Mammary epithelial cell (primary cell): Measurements from ENCODE around the gene C22orf15.

Experiments used
- CTCF ChIP-seq, 2 donors: IDR thresholded peaks in 1 of 2; conservative IDR thresholded peaks in 1 of 2; 2 replicates each; pipeline ENCODE4 v1.5.1; 2011 to 2012; ENCODE audit warnings: inconsistent platforms in 2 of 2, low read length in 2 of 2, mild to moderate bottlenecking in 2 of 2, control low read depth in 1 of 2, low read depth in 1 of 2; ENCODE audit not compliant: insufficient read depth in 1 of 2; ENCODE audit errors: extremely low read depth in 1 of 2
- EZH2 ChIP-seq: IDR thresholded peaks from 2 replicates; pipeline ENCODE4 v1.6.1; 2012; ENCODE audit warnings: low read length, inconsistent platforms, borderline replicate concordance

DNA sequence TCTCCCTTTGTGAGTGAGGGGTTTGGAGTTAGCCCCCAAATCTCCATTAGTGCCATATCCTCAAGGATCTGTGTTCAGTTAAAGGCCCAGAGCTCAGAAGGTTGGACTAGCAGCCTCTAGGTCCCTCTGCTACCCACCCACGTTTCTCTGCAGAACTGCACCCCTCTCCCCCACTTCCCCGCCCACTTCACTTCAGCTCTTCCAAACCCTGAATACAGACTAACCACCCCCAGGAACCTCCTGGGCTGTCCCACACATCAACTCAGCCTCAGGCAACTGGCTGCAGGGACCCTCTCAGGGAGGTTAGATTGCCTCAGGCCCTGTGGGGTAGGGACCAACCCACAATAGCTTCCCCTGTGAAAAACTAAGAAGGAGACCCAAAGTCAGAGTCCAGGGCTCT, 9.4 kb upstream of the C22orf15 start:
- TF ChIP-seq CTCF (conservative IDR thresholded peaks at IDR 0.05 in 1 of 2, IDR thresholded peaks at IDR 0.05 in 1 of 2; ENCODE audit: extremely low read depth in 1 of 2, insufficient read depth in 1 of 2, low read depth in 1 of 2, low read length in 2 of 2) (no peak), EZH2 (no peak)
